ENCODE results near the gene LHX4.

The LHX4 gene

GRCh38 chr1:180208264-180208663, 21.8 kb upstream of the LHX4 start:
- no peak for TF ChIP-seq MAX (IDR thresholded peaks at IDR 0.05)
- TF ChIP-seq TCF12 (IDR thresholded peaks at IDR 0.05; ENCODE audit: low read depth), result no peak
- TF ChIP-seq TAF1 (IDR thresholded peaks at IDR 0.05; ENCODE audit: low read depth), result no peak
- TF ChIP-seq REST (IDR thresholded peaks at IDR 0.05; ENCODE audit: low read depth), result no peak
- no peak for TF ChIP-seq CEBPB (IDR thresholded peaks at IDR 0.05)
- TF ChIP-seq ZBTB7A (IDR thresholded peaks at IDR 0.05; ENCODE audit: low read depth), result no peak
- TF ChIP-seq CREB1 (IDR thresholded peaks at IDR 0.05; ENCODE audit: low read depth), result no peak
- no peak for TF ChIP-seq EP300 (IDR thresholded peaks at IDR 0.05; ENCODE audit: borderline replicate concordance)
- TF ChIP-seq TEAD4 (IDR thresholded peaks at IDR 0.05), result no peak
- no peak for TF ChIP-seq NFIC (IDR thresholded peaks at IDR 0.05)
- no peak for TF ChIP-seq EGR1 (IDR thresholded peaks at IDR 0.05)
- no peak for TF ChIP-seq YY1 (IDR thresholded peaks at IDR 0.05; ENCODE audit: low read depth)
- no peak for TF ChIP-seq FOXM1 (IDR thresholded peaks at IDR 0.05; ENCODE audit: borderline replicate concordance, low read depth)
- no peak for TF ChIP-seq RAD21 (IDR thresholded peaks at IDR 0.05; ENCODE audit: low read depth)
- no peak for TF ChIP-seq USF1 (IDR thresholded peaks at IDR 0.05)

- TF ChIP-seq USF1 (IDR thresholded peaks at IDR 0.05) (no peak), FOXM1 (IDR thresholded peaks at IDR 0.05; ENCODE audit: borderline replicate concordance, low read depth) (no peak), CEBPB (IDR thresholded peaks at IDR 0.05) (no peak), REST (IDR thresholded peaks at IDR 0.05; ENCODE audit: low read depth) (no peak), TCF12 (IDR thresholded peaks at IDR 0.05; ENCODE audit: low read depth) (no peak)
Observed at GRCh38 chr1:180210008-180210620, 19.9 kb upstream of the LHX4 start.

- TF ChIP-seq YY1 (IDR thresholded peaks at IDR 0.05; ENCODE audit: low read depth) (no peak), EP300 (IDR thresholded peaks at IDR 0.05; ENCODE audit: borderline replicate concordance) (no peak), USF1 (IDR thresholded peaks at IDR 0.05) (no peak), TEAD4 (IDR thresholded peaks at IDR 0.05) (no peak), TAF1 (IDR thresholded peaks at IDR 0.05; ENCODE audit: low read depth) (no peak), REST (IDR thresholded peaks at IDR 0.05; ENCODE audit: low read depth) (no peak), RAD21 (IDR thresholded peaks at IDR 0.05; ENCODE audit: low read depth) (no peak), EGR1 (IDR thresholded peaks at IDR 0.05) (no peak), CREB1 (IDR thresholded peaks at IDR 0.05; ENCODE audit: low read depth) (no peak)
Observed at GRCh38 chr1:180211156-180211859, 18.8 kb upstream of the LHX4 start.

- TF ChIP-seq TCF12 (IDR thresholded peaks at IDR 0.05; ENCODE audit: low read depth), result no peak
- TF ChIP-seq EP300 (IDR thresholded peaks at IDR 0.05; ENCODE audit: borderline replicate concordance), result no peak
- no peak for TF ChIP-seq YY1 (IDR thresholded peaks at IDR 0.05; ENCODE audit: low read depth)
- TF ChIP-seq EGR1 (IDR thresholded peaks at IDR 0.05), result no peak
- TF ChIP-seq ZBTB7A (IDR thresholded peaks at IDR 0.05; ENCODE audit: low read depth), result no peak
- TF ChIP-seq NFIC (IDR thresholded peaks at IDR 0.05), result no peak
- no peak for TF ChIP-seq USF1 (IDR thresholded peaks at IDR 0.05)
- TF ChIP-seq MAX (IDR thresholded peaks at IDR 0.05), result no peak
- TF ChIP-seq CREB1 (IDR thresholded peaks at IDR 0.05; ENCODE audit: low read depth), result no peak
- TF ChIP-seq TAF1 (IDR thresholded peaks at IDR 0.05; ENCODE audit: low read depth), result no peak
- no peak for TF ChIP-seq TEAD4 (IDR thresholded peaks at IDR 0.05)
- no peak for TF ChIP-seq FOXM1 (IDR thresholded peaks at IDR 0.05; ENCODE audit: borderline replicate concordance, low read depth)
- no peak for TF ChIP-seq REST (IDR thresholded peaks at IDR 0.05; ENCODE audit: low read depth)
- no peak for TF ChIP-seq CEBPB (IDR thresholded peaks at IDR 0.05)
- no peak for TF ChIP-seq RAD21 (IDR thresholded peaks at IDR 0.05; ENCODE audit: low read depth)
Observed at GRCh38 chr1:180211860-180212229, 18.2 kb upstream of the LHX4 start.

Measured in Ishikawa (cell line).